Motor neuron (in vitro differentiated cells): Measurements from ENCODE around the gene SURF6. TPM values are rescaled to one million over a fixed set of nuclear protein-coding genes. Genes with fewer than 3 reads are reported as not detected.
A peak's percentile ranks its signal among the peaks of the same experiment; 100 is the strongest.

ENCODE experiments used
- ATAC-seq, 8 experiments: fragments of 200-7000 bp; cut with Tn5 transposase; replicated peaks in 6 of 8; 2 replicates each; pipeline ENCODE4 v1.8.0; 2021; ENCODE audit warnings: mild to moderate bottlenecking in 8 of 8, moderate library complexity in 8 of 8
- H3K27ac ChIP-seq, 2 donors: fragments of 250-450 bp; sonication (Bioruptor Pico); 2 replicates each; pipeline ENCODE4 v1.9.0; 2021; ENCODE audit warnings: antibody characterized with exemption in 2 of 2, mild to moderate bottlenecking in 2 of 2, moderate library complexity in 1 of 2
- H3K4me1 ChIP-seq, 2 donors: fragments of 250-450 bp; sonication (Bioruptor Pico); replicated peaks in 1 of 2; 2 replicates each; pipeline ENCODE4 v1.6.1; 2021; ENCODE audit warnings: antibody characterized with exemption in 2 of 2, mild to moderate bottlenecking in 2 of 2, moderate library complexity in 1 of 2
- H3K4me3 ChIP-seq, 5 donors: fragments of 250-450 bp; sonication (Bioruptor Pico); 2 replicates each; pipeline ENCODE4 v1.9.0; 2021; ENCODE audit warnings: antibody characterized with exemption in 5 of 5, mild to moderate bottlenecking in 5 of 5, moderate library complexity in 4 of 5
- WGBS, 10 experiments: fragments of 450-650 bp; shearing (Covaris generic); methylation state at CpG; one replicate each; pipeline ENCODE4 v1.0.0; 2022; 5-methylcytosine and 5-hydroxymethylcytosine counted together
- in situ Hi-C, 9 experiments: fragments of 400-800 bp; cut with MboI; loops; one replicate each; pipeline ENCODE4 v1.15.0; 2021; ENCODE audit warnings: low sequenced_read_pairs in 9 of 9, low pct_unique_long_range_greater_than_20kb in 2 of 9; ENCODE audit not compliant: unreplicated experiment in 9 of 9
- total RNA-seq, 8 experiments: library from RNA; unstranded; fragments of 300-600 nt; gene quantifications; 2 replicates each; pipeline versions ENCODE4 v1.2.3 to v1.2.4, GENCODE V29; 2022

The SURF6 gene
- total RNA-seq, 8 experiments from 2014 or later = 14.8 to 27.8 (median 17.8) TPM

- WGBS, 10 experiments = 80 to 100% (median 91%) methylated on average over 1 to 3 of the region's 3 CpGs; no CpG with 5 or more reads in 4 of the 10 experiments
- peaks cover 14 to 22% of the 10 kb centered on the region in 2 donors for H3K4me1 ChIP-seq
- H3K27ac ChIP-seq = no peak overlapping the region
- in situ Hi-C loops = no loop called here
- no peak for ATAC-seq
- H3K4me3 ChIP-seq = no peak overlapping the region
Observed at GRCh38 chr9:133351526-133351907, 15.5 kb upstream of the SURF6 start.

DNA sequence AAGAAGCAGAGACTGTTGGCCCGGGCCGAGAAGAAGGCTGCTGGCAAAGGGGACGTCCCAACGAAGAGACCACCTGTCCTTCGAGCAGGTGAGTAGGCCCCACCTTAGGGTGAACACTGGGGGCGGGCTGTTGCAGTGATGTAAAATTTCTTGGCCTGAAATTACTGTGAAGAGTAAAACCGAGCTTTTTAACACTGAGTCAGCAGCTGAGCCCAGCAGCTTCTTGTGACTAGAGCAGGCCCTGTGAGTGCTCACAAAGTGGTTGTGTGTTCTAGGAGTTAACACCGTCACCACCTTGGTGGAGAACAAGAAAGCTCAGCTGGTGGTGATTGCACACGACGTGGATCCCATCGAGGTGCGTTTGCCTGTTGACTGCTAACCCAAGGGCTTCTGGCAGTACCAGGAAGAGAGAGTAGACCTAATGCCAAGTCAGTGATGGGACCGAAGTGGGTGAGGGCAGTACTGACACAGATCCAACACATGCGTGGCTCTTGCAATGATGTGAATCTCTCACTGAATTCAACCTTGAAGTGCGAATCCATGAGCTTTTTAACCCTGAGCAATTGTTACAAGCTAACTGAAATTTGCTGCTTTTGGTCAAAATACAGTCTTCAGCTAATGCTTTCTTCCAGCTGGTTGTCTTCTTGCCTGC lies 14.1 kb upstream of the SURF6 start:
- Histone ChIP-seq H3K4me1 (peaks cover 10 to 21% of the 10 kb centered on the region in 2 donors), H3K27ac (no peak overlapping the region), H3K4me3 (no peak overlapping the region)
- WGBS, 10 experiments = 57 to 100% (median 89%) methylated on average over 1 to 14 of the region's 15 CpGs; no CpG with 5 or more reads in 1 of the 10 experiments
- in situ Hi-C loops = loop anchor here in 2 of 9 experiments (25.0 kb wide), 1 partner anchor 163 kb away; no protein-coding TSS in a partner anchor
- ATAC-seq = no peak

GRCh38 chr9:133348718-133349573 lies 13.0 kb upstream of the SURF6 start:
- Histone ChIP-seq H3K27ac (peak overlapping the region; percentile 90 to 96), H3K4me1 (peaks cover 9 to 18% of the 10 kb centered on the region in 2 donors), H3K4me3 (peak overlapping the region; percentile 67 to 97 (median 92))
- no peak for ATAC-seq
- 0 to 45% (median 2%) methylated on average over 1 to 14 of the region's 25 CpGs; no CpG with 5 or more reads in 2 of the 10 experiments for WGBS, 10 experiments
- in situ Hi-C loops = loop anchor here in 2 of 9 experiments (25.0 kb wide), 1 partner anchor 162 kb away; no protein-coding TSS in a partner anchor

DNA sequence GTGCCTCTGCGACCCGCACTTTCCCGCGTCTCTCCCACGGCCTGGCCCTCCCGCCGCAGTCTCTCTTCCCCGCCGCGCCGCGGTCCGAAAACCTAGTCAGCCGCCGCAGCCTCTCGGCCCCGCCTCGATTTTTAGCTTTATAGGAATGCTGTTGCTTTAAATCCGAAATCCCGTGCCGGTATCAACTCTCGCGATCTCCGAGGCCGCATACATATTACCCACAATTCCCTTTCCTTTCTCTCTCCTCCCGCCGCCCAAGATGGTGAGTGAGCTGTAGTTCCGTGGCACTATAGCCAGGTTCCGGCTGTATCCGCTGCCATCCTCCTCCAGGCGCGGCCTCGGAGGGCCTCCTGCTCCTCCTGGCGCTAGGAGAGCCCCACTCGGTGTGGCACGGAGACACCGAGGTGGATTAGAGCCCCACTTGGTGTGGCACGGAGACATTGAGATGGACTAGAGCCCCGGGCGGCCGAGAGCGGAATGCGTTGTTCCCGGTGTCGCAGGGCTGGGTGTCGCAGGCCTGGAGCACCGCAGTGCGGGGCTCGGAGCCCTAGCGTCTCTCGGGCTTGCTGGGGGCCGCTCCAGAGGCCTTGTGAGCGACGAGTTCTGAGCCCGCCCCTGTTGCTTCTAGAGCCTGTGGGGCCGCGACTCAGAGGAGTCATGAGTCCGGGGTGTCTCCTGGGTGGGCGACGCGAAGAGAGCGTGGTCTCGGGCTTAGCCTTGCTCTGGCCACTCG lies 12.2 kb upstream of the SURF6 start, which contains the start of the genes MED22 and RPL7A:
Gene MED22, minus strand, starts transcription at position 147 of the 733 bp plus-strand sequence. CDS start 1,469 bp downstream, outside the sequence.
Gene RPL7A, plus strand, starts transcription at position 234 of the 733 bp plus-strand sequence. Its CDS starts 26 bp downstream, at position 260.
- WGBS, 10 experiments = 0 to 3% (median 0%) methylated on average over 1 to 20 of the region's 64 CpGs; no CpG with 5 or more reads in 4 of the 10 experiments

DNA sequence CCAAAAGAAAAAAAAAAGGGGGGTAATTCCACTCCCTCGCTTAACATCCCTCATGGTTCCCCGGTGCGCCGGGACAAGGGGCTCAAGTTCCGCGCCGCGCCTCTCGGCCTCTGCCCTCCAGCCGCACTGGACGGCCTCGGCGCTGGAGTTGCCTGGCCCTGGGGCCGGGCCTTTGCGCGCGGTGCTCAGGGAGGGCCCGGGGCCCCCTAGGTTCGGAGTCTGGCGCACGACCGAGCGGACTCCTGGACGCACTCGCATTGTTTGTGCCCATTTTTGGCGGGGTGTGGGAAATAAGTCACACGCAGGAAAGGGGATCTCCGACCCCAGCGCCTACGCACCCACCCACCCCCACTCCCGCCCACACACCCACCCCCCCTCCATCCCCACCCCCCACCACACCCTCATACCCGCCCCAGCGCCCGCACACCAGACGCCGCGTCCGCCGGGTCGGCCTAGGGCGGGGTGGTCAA lies 11.6 kb upstream of the SURF6 start:
- in situ Hi-C loops = loop anchor here in 2 of 9 experiments (25.0 kb wide), 1 partner anchor 160 kb away; no protein-coding TSS in a partner anchor
- 0 to 4% methylated on average over 1 to 10 of the region's 41 CpGs; no CpG with 5 or more reads in 8 of the 10 experiments for WGBS, 10 experiments
- Histone ChIP-seq H3K4me3 (peak overlapping the region; percentile 67 to 97 (median 92)), H3K27ac (peak overlapping the region; percentile 90 to 96), H3K4me1 (peaks cover 9 to 18% of the 10 kb centered on the region in 2 donors)
- peak; percentile 50 to 65 (median 60) for ATAC-seq

More for the DNA sequence above, 12.2 kb upstream of the SURF6 start, which contains the start of the genes MED22 and RPL7A:
- H3K4me1 ChIP-seq = peaks cover 9 to 18% of the 10 kb centered on the region in 2 donors
- peak within 1 kb of the TSS; percentile 67 to 97 (median 92) for H3K4me3 ChIP-seq
- ATAC-seq = peak; percentile 62 to 86 (median 80)
- H3K27ac ChIP-seq = peak within 1 kb of the TSS; percentile 90 to 96
- in situ Hi-C loops = loop anchor here in 2 of 9 experiments (25.0 kb wide), 1 partner anchor 161 kb away; no protein-coding TSS in a partner anchor

GRCh38 chr9:133346021-133346785 lies 10.2 kb upstream of the SURF6 start:
- H3K27ac ChIP-seq = no peak overlapping the region
- ATAC-seq = no peak
- H3K4me1 ChIP-seq = peaks cover 9 to 18% of the 10 kb centered on the region in 2 donors
- peak overlapping the region; percentile 67 to 97 (median 92) for H3K4me3 ChIP-seq
- in situ Hi-C loops = loop anchor here in 2 of 9 experiments (25.0 kb wide), 1 partner anchor 159 kb away; no protein-coding TSS in a partner anchor
- 32 to 96% (median 60%) methylated on average over 1 to 8 of the region's 15 CpGs; no CpG with 5 or more reads in 4 of the 10 experiments for WGBS, 10 experiments

DNA sequence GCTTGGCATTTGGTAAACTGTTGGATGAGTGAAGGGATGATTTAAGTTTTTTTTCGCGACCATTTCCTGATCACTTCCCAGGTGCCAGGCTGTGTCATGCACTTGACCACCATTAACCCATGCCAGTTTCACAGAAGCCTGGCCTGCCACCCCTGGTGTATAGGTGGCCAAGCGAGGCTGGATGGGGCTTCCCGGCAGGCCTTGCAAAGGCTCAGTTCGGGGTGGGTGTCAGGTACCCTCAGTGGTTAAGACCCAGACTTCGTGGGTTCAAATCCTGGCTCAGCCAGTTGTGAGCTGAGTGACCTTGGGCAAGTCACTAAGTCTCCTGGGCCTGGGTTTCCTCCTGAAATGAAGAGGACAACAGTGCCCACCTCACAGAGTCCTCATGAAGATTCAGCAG lies 9.6 kb upstream of the SURF6 start:
- in situ Hi-C loops = loop anchor here in 2 of 9 experiments (25.0 kb wide), 1 partner anchor 158 kb away; no protein-coding TSS in a partner anchor
- Histone ChIP-seq H3K4me1 (peaks cover 9 to 18% of the 10 kb centered on the region in 2 donors), H3K27ac (no peak overlapping the region), H3K4me3 (no peak overlapping the region)
- 60 to 100% (median 92%) methylated on average over 1 to 4 of the region's 6 CpGs; no CpG with 5 or more reads in 5 of the 10 experiments for WGBS, 10 experiments
- ATAC-seq = no peak

- H3K27ac ChIP-seq = no peak overlapping the region
- peaks cover 9 to 18% of the 10 kb centered on the region in 2 donors for H3K4me1 ChIP-seq
- WGBS, 10 experiments = 60 to 100% (median 96%) methylated on average over 1 to 2 of the region's 12 CpGs; no CpG with 5 or more reads in 6 of the 10 experiments
- H3K4me3 ChIP-seq = no peak overlapping the region
- ATAC-seq = no peak
- in situ Hi-C loops = loop anchor here in 2 of 9 experiments (25.0 kb wide), 1 partner anchor 158 kb away; no protein-coding TSS in a partner anchor
Observed at GRCh38 chr9:133344979-133345378, 9.0 kb upstream of the SURF6 start.

DNA sequence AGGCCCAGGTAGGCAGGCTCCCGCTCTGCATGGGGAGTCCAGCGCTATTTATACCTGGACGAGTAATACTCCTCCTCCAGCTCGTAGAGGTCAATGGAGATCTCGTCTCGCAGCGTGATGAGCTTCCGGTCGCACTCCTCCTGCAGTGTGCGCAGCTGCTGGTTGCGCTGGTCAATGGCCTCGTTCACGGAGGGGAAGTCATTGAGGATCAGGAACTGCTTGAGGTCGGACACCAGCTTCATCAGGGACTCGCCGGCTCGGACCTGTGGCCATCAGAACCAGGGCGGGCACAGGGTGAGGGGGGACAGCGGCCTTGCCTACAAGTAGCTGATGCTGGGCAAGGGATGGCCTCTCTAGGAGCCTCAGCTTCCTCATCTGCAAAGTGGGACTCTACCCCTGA lies 8.1 kb upstream of the SURF6 start:
- Histone ChIP-seq H3K4me1 (peaks cover 5 to 10% of the 10 kb centered on the region in 2 donors), H3K27ac (no peak overlapping the region), H3K4me3 (no peak overlapping the region)
- WGBS, 10 experiments = 96 to 100% methylated on average over 1 to 16 of the region's 19 CpGs; no CpG with 5 or more reads in 8 of the 10 experiments
- in situ Hi-C loops = loop anchor here in 2 of 9 experiments (25.0 kb wide), 1 partner anchor 157 kb away; no protein-coding TSS in a partner anchor
- no peak for ATAC-seq

- ATAC-seq = no peak
- peaks cover 5 to 8% of the 10 kb centered on the region in 2 donors for H3K4me1 ChIP-seq
- H3K4me3 ChIP-seq = no peak overlapping the region
- WGBS, 10 experiments = 67 to 100% (median 85%) methylated on average over 1 to 8 of the region's 11 CpGs; no CpG with 5 or more reads in 5 of the 10 experiments
- in situ Hi-C loops = loop anchor here in 2 of 9 experiments (25.0 kb wide), 1 partner anchor 155 kb away; no protein-coding TSS in a partner anchor
- no peak overlapping the region for H3K27ac ChIP-seq
Observed at GRCh38 chr9:133342570-133342969, 6.6 kb upstream of the SURF6 start.

- Histone ChIP-seq H3K4me1 (peaks cover 5 to 8% of the 10 kb centered on the region in 2 donors), H3K4me3 (no peak overlapping the region), H3K27ac (no peak overlapping the region)
- peak in 3 of 8 experiments; percentile 15 to 30 (median 28) for ATAC-seq
- in situ Hi-C loops = loop anchor here in 2 of 9 experiments (25.0 kb wide), 1 partner anchor 155 kb away; no protein-coding TSS in a partner anchor
- 80% methylated on average over 1 to 3 of the region's 12 CpGs; no CpG with 5 or more reads in 8 of the 10 experiments for WGBS, 10 experiments
Observed at GRCh38 chr9:133342069-133342406, 6.0 kb upstream of the SURF6 start.
